PFSK-1 (cell line): Measurements from ENCODE around the gene INIP.

ENCODE experiments used
- FOXP2 ChIP-seq: optimal IDR thresholded peaks from 2 replicates; pipeline ENCODE3; 2011; ENCODE audit warnings: borderline replicate concordance, control low read depth, inconsistent platforms; ENCODE audit not compliant: insufficient read depth; ENCODE audit errors: extremely low read length, extremely low read depth
- POLR2AphosphoS5 ChIP-seq: IDR thresholded peaks from 2 replicates; pipeline ENCODE4 v1.6.1; 2012; ENCODE audit warnings: low read depth, mild to moderate bottlenecking, control low read depth, low read length, moderate library complexity
- REST ChIP-seq, 2 experiments: IDR thresholded peaks; 2 replicates each; pipeline versions ENCODE4 v1.6.1 to v1.8.0; 2011 to 2012; ENCODE audit warnings: low read depth in 2 of 2, low read length in 2 of 2, control low read depth in 1 of 2, inconsistent platforms in 1 of 2, mild to moderate bottlenecking in 1 of 2, moderate library complexity in 1 of 2; ENCODE audit not compliant: insufficient read depth in 1 of 2
- SIN3A ChIP-seq: IDR thresholded peaks from 2 replicates; pipeline ENCODE4 v1.6.1; 2012; ENCODE audit warnings: mild to moderate bottlenecking, low read length, moderate library complexity, borderline replicate concordance; ENCODE audit not compliant: insufficient read depth
- TAF1 ChIP-seq: IDR thresholded peaks from 2 replicates; pipeline ENCODE4 v1.6.1; 2012; ENCODE audit warnings: low read length, control low read depth, borderline replicate concordance; ENCODE audit not compliant: insufficient read depth

The INIP gene

GRCh38 chr9:112680731-112681402 is 37.0 kb downstream of the INIP start:
- TF ChIP-seq SIN3A = no peak
- no peak for TF ChIP-seq TAF1
- no peak for TF ChIP-seq POLR2AphosphoS5
- no peak for TF ChIP-seq REST (IDR thresholded peaks at IDR 0.05; ENCODE audit: insufficient read depth in 1 of 2, low read depth in 2 of 2, low read length in 2 of 2)
- TF ChIP-seq FOXP2 = no peak

GRCh38 chr9:112677040-112677439 is 40.9 kb downstream of the INIP start:
- TF ChIP-seq TAF1 (no peak), POLR2AphosphoS5 (no peak), FOXP2 (no peak), SIN3A (no peak), REST (IDR thresholded peaks at IDR 0.05; ENCODE audit: insufficient read depth in 1 of 2, low read depth in 2 of 2, low read length in 2 of 2) (no peak)

- TF ChIP-seq SIN3A = no peak
- TF ChIP-seq REST (IDR thresholded peaks at IDR 0.05; ENCODE audit: insufficient read depth in 1 of 2, low read depth in 2 of 2, low read length in 2 of 2) = no peak
- TF ChIP-seq POLR2AphosphoS5 = no peak
- TF ChIP-seq FOXP2 = no peak
- no peak for TF ChIP-seq TAF1
Observed at GRCh38 chr9:112670991-112671625, 46.8 kb downstream of the INIP start.

GRCh38 chr9:112669326-112669725 is 48.6 kb downstream of the INIP start:
- TF ChIP-seq SIN3A = no peak
- no peak for TF ChIP-seq FOXP2
- TF ChIP-seq POLR2AphosphoS5 = no peak
- no peak for TF ChIP-seq REST (IDR thresholded peaks at IDR 0.05; ENCODE audit: insufficient read depth in 1 of 2, low read depth in 2 of 2, low read length in 2 of 2)
- TF ChIP-seq TAF1 = no peak
